ENCODE measurements around the gene YAE1. TPM values are rescaled to one million over a fixed set of nuclear protein-coding genes. Genes with fewer than 3 reads are reported as not detected.

Gene YAE1
- total RNA-seq, 2 experiments from 2014 or later: 10.0 to 10.5 TPM

DNA sequence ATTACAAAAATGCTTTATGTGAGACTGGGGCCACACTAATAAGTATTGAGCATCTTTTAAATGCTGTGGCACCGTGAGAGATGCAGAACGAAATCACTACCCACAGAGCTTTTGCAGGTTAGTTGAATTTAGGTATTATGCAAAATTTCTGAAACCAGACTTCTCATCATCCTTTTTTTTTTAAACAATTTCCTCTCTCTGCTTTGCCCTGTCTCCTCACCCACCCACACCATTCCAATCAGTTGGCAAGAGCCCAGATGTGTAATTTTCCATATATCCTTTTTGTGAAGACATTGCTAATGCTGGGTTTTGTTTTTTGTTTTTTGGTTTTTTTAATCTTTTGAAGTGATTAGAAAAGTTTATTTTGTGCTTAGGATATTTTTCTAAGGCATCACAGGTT lies 1.1 kb downstream of the YAE1 start:
- CTCF ChIA-PET: interaction anchor here (0.7 to 1.6 kb wide), 4 partner anchors 12 to 180 kb away, joined by 3 to 18 read pairs (median 4); no protein-coding TSS in a partner anchor
- no peaks in the 10 kb centered on the region for H3K9me3 Mint-ChIP-seq (ENCODE audit: low read depth)
- H3K27ac Mint-ChIP-seq: no peak overlapping the region
- H3K36me3 Mint-ChIP-seq: peaks cover 12% of the 10 kb centered on the region
- H3K4me3 Mint-ChIP-seq: peak overlapping the region; percentile 95
- ATAC-seq (no peak), DNase-seq (no peak)
- no peaks in the 10 kb centered on the region for H3K27me3 Mint-ChIP-seq
- H3K4me1 Mint-ChIP-seq: peaks cover 21% of the 10 kb centered on the region

- Mint-ChIP-seq H3K27me3 (no peaks in the 10 kb centered on the region), H3K9me3 (ENCODE audit: low read depth) (no peaks in the 10 kb centered on the region), H3K36me3 (peaks cover 15% of the 10 kb centered on the region), H3K27ac (no peak overlapping the region), H3K4me3 (no peak overlapping the region), H3K4me1 (peaks cover 5% of the 10 kb centered on the region)
- DNase-seq: no peak
- ATAC-seq: no peak
- CTCF ChIA-PET: interaction anchor here (0.6 to 9.7 kb wide), 3 partner anchors 27 to 173 kb away, joined by 3 to 316 read pairs (median 5); no protein-coding TSS in a partner anchor
Observed at GRCh38 chr7:39574673-39575349, 8.6 kb downstream of the YAE1 start.

DNA sequence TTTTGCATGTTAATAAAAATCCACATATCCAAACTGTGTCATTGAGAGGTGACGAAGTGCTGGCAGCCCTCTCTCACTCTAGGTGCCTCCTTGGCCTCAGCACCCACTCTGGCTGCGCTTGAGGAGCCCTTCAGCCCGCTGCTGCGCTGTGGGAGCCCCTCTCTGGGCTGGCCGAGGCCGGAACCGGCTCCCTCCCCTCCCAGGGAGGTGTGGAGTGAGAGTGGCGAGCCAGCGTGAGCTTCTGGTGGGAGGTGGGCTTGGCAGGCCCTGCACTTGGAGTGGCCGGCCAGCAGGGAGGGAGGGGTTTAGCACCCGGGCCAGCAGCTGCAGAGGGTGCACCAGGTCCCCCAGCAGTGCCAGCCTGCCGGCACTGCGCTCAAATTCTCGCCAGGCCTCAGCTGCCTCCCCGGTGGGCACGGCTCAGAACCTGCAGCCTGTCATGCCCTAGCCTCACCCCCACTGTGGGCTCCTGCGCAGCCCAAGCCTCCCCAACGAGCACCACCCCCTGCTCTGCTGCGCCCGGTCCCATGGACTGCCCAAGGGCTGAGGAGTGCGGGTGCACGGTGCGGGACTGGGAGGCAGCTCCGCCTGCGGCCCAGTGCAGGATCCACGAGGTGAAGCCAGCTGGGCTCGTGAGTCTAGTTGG lies 11.1 kb downstream of the YAE1 start:
- no peak overlapping the region for H3K27ac Mint-ChIP-seq
- H3K9me3 Mint-ChIP-seq (ENCODE audit: low read depth): no peaks in the 10 kb centered on the region
- H3K4me1 Mint-ChIP-seq: peaks cover 10% of the 10 kb centered on the region

DNA sequence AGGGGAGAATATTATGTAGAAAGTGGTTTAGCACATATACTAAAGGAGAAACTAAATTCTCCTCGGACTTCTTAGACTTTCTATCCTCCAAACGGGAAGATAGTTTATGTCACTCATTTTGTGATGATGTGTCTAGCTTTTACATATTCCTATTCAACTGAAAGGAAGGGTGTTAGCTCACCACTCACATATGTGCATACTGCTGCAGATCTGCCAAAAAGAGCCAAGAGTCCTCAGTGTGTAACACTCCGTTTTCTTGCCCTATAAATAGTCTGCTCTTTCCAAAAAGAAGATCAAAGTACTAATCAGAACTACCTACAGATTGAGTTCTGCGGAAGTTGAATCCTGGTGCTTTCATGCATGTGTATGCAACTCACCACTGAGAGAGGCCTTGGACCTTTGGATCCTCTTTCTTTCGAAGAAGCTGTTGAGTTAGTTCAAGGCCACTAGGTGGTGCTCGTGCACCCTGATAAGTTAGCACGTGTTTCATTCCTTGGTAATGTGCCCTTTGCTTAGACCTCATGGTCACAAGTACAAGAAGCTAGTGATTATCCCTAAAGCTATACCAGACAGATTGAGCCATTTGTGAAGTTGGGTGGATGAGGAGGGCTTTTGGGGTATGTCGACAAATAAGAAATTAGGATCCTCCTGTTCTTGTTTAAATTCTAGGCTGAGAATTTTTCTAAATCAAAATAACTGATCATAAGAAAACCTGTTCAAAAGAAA lies 14.1 kb downstream of the YAE1 start:
- H3K4me3 Mint-ChIP-seq: no peak overlapping the region
- ATAC-seq: peak; percentile 87
- H3K27me3 Mint-ChIP-seq: no peaks in the 10 kb centered on the region
- H3K36me3 Mint-ChIP-seq: no peaks in the 10 kb centered on the region
- no peak overlapping the region for H3K27ac Mint-ChIP-seq
- peaks cover 5% of the 10 kb centered on the region for H3K4me1 Mint-ChIP-seq
- H3K9me3 Mint-ChIP-seq (ENCODE audit: low read depth): no peaks in the 10 kb centered on the region
- CTCF ChIA-PET: interaction anchor here (0.6 to 9.7 kb wide), 36 partner anchors 9 to 554 kb away, joined by 3 to 316 read pairs (median 4); partner anchors contain the start of genes MPLKIP, RALA, SUGCT and YAE1
- DNase-seq: peak; percentile 78

More for the DNA sequence above, 11.1 kb downstream of the YAE1 start:
- Mint-ChIP-seq H3K4me3 (no peak overlapping the region), H3K27me3 (no peaks in the 10 kb centered on the region), H3K36me3 (peaks cover 7% of the 10 kb centered on the region)
- DNase-seq: no peak
- ATAC-seq: no peak
- CTCF ChIA-PET: interaction anchor here (1.6 to 9.7 kb wide), 2 partner anchors 165 to 322 kb away, joined by 3 to 316 read pairs; no protein-coding TSS in a partner anchor

DNA sequence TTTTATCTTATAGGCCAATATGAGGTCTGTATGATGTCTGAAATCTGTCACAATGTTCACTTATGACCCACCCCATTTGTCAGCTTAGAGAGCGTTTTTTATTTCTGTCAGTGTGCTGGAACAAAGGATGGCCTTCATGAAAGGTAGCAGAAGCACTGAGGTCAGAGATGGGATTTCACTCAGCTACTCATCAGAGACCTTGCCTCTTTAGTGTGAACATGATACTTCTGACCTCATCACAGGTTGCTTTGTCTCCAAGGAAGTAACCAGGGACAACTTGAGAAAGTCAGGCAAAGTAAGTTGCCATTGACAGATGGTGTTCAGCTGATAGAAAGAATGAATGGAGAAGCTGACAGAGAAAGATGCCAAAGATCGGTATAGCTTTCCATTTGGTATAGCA lies 16.3 kb downstream of the YAE1 start:
- Mint-ChIP-seq H3K9me3 (ENCODE audit: low read depth) (no peaks in the 10 kb centered on the region), H3K27me3 (no peaks in the 10 kb centered on the region), H3K27ac (no peak overlapping the region), H3K4me3 (no peak overlapping the region), H3K36me3 (no peaks in the 10 kb centered on the region), H3K4me1 (peaks cover 8% of the 10 kb centered on the region)
- DNase-seq: no peak
- ATAC-seq: no peak
- CTCF ChIA-PET: interaction anchor here (2.2 to 9.7 kb wide), 3 partner anchors 10 to 159 kb away, joined by 11 to 316 read pairs (median 27); partner anchors contain the start of gene RALA

- DNase-seq (no peak), ATAC-seq (no peak)
- CTCF ChIA-PET: interaction anchor here (9.7 kb wide), 1 partner anchor 158 kb away, joined by 316 read pairs; no protein-coding TSS in a partner anchor
- no peaks in the 10 kb centered on the region for H3K9me3 Mint-ChIP-seq (ENCODE audit: low read depth)
- H3K36me3 Mint-ChIP-seq: no peaks in the 10 kb centered on the region
- peaks cover 8% of the 10 kb centered on the region for H3K4me1 Mint-ChIP-seq
- H3K4me3 Mint-ChIP-seq: no peak overlapping the region
- H3K27ac Mint-ChIP-seq: no peak overlapping the region
- H3K27me3 Mint-ChIP-seq: no peaks in the 10 kb centered on the region
Observed at GRCh38 chr7:39583539-39583938, 17.3 kb downstream of the YAE1 start.

DNA sequence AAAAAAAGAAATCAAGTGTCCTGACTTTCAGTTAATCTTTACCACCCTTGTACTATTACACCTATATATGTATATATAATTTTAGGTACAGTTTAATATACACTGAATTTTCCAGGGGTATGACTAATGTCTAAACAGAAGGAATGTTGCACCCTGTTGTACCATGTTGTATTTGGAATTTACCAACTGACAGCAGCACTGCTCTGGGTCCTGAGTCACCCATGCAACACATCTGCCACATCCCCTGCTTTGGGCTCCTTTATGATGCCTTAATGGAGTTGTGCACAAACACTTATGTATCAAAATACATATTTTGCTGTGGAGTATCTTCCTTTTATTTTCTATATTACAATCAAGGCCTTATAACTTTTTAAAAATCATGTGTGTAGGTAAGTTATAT lies 21.2 kb downstream of the YAE1 start:
- ATAC-seq (no peak), DNase-seq (no peak)
- Mint-ChIP-seq H3K27ac (no peak overlapping the region), H3K4me1 (peaks cover 30% of the 10 kb centered on the region), H3K27me3 (no peaks in the 10 kb centered on the region), H3K36me3 (peaks cover 8% of the 10 kb centered on the region), H3K4me3 (no peak overlapping the region), H3K9me3 (ENCODE audit: low read depth) (no peaks in the 10 kb centered on the region)
- CTCF ChIA-PET: no interaction called here

- ATAC-seq (no peak), DNase-seq (no peak)
- CTCF ChIA-PET: interaction anchor here (0.7 to 3.0 kb wide), 3 partner anchors 8 to 499 kb away, joined by 3 to 28 read pairs (median 6); no protein-coding TSS in a partner anchor
- H3K27ac Mint-ChIP-seq: no peak overlapping the region
- H3K9me3 Mint-ChIP-seq (ENCODE audit: low read depth): no peaks in the 10 kb centered on the region
- H3K36me3 Mint-ChIP-seq: peaks cover 9% of the 10 kb centered on the region
- H3K27me3 Mint-ChIP-seq: no peaks in the 10 kb centered on the region
- no peak overlapping the region for H3K4me3 Mint-ChIP-seq
- H3K4me1 Mint-ChIP-seq: peaks cover 34% of the 10 kb centered on the region
Observed at GRCh38 chr7:39588416-39588815, 22.2 kb downstream of the YAE1 start.

- peak overlapping the region; percentile 7 for H3K4me3 Mint-ChIP-seq
- H3K4me1 Mint-ChIP-seq: peaks cover 36% of the 10 kb centered on the region
Observed at GRCh38 chr7:39589323-39590111, 23.3 kb downstream of the YAE1 start.

DNA sequence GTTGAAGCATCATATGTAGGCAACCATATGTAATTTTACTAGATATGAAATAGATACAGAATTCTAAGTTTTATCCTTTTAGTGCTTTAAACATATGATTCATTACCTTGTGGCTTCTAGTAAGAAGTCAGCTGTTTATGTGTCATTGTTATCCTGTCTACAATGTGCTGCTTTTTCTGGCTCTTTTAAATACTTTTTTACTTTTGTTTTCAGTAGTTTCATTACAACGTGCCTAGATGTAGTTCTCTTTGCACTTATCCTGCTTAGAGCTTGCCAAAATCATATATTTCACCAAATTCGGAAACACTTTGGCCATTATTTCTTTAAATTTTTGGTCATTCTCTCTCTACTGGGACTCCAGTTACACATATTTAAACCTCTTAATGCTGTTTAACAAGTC lies 26.4 kb downstream of the YAE1 start:
- no peak overlapping the region for H3K4me3 Mint-ChIP-seq
- no peak for DNase-seq
- H3K4me1 Mint-ChIP-seq: peaks cover 33% of the 10 kb centered on the region
- H3K9me3 Mint-ChIP-seq (ENCODE audit: low read depth): no peaks in the 10 kb centered on the region
- CTCF ChIA-PET: interaction anchor here (1.2 to 2.9 kb wide), 3 partner anchors 11 to 153 kb away, joined by 3 to 11 read pairs (median 4); no protein-coding TSS in a partner anchor
- no peaks in the 10 kb centered on the region for H3K27me3 Mint-ChIP-seq
- peaks cover 12% of the 10 kb centered on the region for H3K36me3 Mint-ChIP-seq
- ATAC-seq: peak; percentile 32
- peak overlapping the region; percentile 60 for H3K27ac Mint-ChIP-seq

More at GRCh38 chr7:39589323-39590111, 23.3 kb downstream of the YAE1 start:
- peak overlapping the region; percentile 72 for H3K27ac Mint-ChIP-seq
- peak; percentile 86 for DNase-seq
- no peaks in the 10 kb centered on the region for H3K27me3 Mint-ChIP-seq
- ATAC-seq: peak; percentile 92
- no peaks in the 10 kb centered on the region for H3K9me3 Mint-ChIP-seq (ENCODE audit: low read depth)
- CTCF ChIA-PET: interaction anchor here (0.9 to 3.0 kb wide), 6 partner anchors 9 to 156 kb away, joined by 3 to 28 read pairs (median 5); no protein-coding TSS in a partner anchor
- H3K36me3 Mint-ChIP-seq: peaks cover 12% of the 10 kb centered on the region

DNA sequence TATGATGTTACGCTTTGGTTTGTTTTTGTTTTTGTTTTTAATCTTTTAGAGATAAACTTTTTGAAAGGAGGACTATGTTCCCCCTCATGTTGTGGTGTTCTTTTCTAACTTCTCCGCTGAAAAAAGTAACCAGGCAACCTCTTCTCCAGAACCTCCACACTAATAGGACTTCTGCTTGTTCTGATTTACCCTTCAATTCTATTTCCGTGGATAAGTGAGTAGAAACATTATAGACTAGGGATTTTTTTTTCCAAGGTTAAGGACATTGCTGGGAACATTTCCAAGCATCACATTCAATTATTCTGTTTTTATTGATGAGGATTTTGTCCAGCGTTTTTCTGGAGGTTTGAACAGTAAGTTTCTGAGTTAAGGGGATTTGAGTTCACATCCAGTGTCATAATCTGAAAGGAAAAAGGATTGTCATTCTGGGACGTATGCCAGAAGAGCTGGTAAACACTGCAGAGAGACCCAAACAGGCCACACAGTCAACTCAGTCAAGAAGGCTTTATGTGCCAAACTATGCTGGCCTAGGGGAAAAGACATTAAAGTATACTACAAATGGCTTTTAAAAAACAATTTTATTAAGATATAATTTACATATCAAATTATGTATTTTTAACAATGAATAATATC lies 28.9 kb downstream of the YAE1 start:
- CTCF ChIA-PET: interaction anchor here (0.9 to 1.7 kb wide), 2 partner anchors 15 to 151 kb away, joined by 5 read pairs; no protein-coding TSS in a partner anchor
- DNase-seq (no peak), ATAC-seq (no peak)
- Mint-ChIP-seq H3K27me3 (no peaks in the 10 kb centered on the region), H3K4me3 (no peak overlapping the region), H3K27ac (no peak overlapping the region), H3K9me3 (ENCODE audit: low read depth) (no peaks in the 10 kb centered on the region), H3K4me1 (peaks cover 24% of the 10 kb centered on the region), H3K36me3 (peaks cover 9% of the 10 kb centered on the region)

DNA sequence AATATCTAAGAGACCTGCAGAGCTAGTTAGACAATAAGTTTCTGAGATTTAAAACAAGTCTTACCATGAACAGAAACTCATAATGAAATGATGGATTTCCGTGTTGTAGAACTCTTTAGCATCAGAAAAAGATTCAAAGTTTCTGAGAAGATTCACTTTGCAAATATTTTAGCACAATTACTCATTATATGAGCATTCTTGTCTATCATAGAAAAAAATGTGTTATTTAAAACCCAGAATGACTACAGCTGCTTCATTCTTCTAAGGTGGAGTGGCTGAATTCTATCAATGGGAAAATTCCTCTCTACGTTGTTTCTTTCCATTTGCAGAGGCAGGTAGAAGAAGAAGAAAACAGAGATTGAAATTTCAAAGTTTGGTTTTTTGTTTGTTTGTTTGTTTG lies 36.1 kb downstream of the YAE1 start:
- peaks cover 14% of the 10 kb centered on the region for H3K4me1 Mint-ChIP-seq
- H3K27ac Mint-ChIP-seq: no peak overlapping the region
- DNase-seq (no peak), ATAC-seq (no peak)
- H3K36me3 Mint-ChIP-seq: peaks cover 2% of the 10 kb centered on the region
- H3K27me3 Mint-ChIP-seq: no peaks in the 10 kb centered on the region
- H3K9me3 Mint-ChIP-seq (ENCODE audit: low read depth): no peaks in the 10 kb centered on the region
- CTCF ChIA-PET: no interaction called here
- no peak overlapping the region for H3K4me3 Mint-ChIP-seq
